GM21367 (cell line): Measurements from ENCODE around the gene MYH14.
"Not testable (repeated sequence)": the region's sequence is repeated elsewhere in the genome, so short reads cannot be mapped to it uniquely, and the experiment has no call there.

Experiments used
- ATAC-seq: cut with Tn5 transposase; IDR thresholded peaks from one replicate; pipeline ENCODE4 v1.9.1; 2021; ENCODE audit not compliant: unreplicated experiment

MYH14 gene

GRCh38 chr19:50330365-50331078 is 127.1 kb downstream of the MYH14 start:
- ATAC-seq: no peak

GRCh38 chr19:50331221-50331993 is 128.0 kb downstream of the MYH14 start:
- ATAC-seq: no peak

DNA sequence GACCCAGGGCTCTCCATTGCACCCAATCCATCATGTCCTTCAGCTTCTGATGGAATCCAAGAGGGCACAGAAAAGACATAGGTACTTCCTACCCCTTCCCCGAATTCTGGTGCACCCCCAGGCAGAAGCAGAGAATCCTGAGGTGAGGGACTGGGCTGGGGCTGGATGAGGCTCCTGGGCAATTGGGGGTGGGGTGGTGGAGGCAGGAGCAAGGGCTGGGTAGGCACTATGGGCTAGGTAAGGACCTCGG is 128.5 kb downstream of the MYH14 start:
- ATAC-seq: no peak

GRCh38 chr19:50332244-50333038 is 129.0 kb downstream of the MYH14 start:
- no peak for ATAC-seq

DNA sequence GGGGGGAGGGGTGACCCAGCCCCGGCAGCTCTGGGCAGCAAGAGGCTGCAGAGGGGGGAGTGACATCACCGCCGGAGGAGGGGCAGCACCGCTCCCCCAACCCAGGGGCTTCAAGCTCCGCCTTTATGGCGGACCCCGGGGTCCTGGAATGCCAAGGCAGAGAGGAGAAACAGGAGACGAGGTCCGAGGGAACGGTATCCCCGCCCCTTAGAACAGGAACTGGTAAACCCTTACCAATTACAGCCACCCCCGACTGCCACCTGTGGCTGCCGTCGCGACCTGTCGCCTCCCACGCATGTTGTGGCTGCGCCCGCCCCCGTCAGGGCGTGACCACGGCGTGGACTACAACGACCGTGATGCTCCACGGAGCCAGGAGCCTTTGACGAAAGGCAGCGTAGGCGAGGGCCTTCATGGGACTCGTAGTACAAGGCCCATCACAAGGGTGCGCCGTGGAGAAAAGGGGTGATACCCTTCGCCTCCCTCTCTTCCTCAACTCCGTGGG is 129.9 kb downstream of the MYH14 start:
- peak; percentile 33 for ATAC-seq

- peak; percentile 17 for ATAC-seq
These were observed 130.6 kb downstream of the MYH14 start for GRCh38 chr19:50333737-50334617.

GRCh38 chr19:50334741-50335421 is 131.5 kb downstream of the MYH14 start:
- no peak for ATAC-seq

DNA sequence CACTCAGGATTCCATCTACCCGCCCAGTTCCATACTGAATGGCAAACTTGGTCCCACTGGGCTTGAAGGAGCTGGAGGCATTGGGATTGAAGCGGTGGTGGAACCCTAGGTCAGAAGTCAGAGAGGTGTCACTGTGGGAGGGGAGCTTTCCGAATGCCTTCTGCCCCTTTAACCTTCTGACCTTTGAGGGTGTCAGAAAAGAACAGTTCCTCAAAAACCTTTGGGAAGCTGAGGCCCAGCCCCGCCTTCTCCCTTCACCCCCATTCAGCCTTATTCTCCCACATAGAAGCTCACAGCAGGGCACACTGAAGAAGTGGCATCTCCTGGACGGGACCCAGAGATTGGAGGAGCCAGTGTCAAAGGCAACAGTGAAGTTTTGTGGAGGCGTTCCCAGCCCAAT is 133.6 kb downstream of the MYH14 start:
- not testable (repeated sequence) for ATAC-seq

- no peak for ATAC-seq
These were observed 136.9 kb downstream of the MYH14 start for GRCh38 chr19:50340331-50340730.

DNA sequence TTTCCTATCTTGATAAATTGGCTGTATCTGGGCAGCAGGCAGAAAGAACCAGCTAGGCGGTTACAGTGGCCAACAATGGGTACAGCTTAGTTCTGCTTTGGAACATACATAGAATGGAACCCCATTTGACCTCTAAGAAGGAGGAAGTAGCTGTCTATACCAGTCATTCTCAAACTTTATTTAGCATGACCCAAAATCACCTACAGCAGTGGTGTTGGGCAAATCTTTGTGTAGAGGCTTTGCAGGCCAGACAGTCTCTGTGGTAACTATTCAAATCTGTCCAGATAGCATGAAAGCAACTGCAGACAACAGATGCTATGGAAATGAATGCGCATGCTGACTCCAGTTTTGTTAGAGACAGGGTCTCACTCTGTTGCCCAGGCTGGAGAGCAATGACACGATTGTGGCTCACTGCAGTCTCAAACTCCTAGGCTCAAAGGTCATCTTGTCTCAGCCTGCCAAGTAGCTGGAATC is 137.7 kb downstream of the MYH14 start:
- ATAC-seq: peak; percentile 42

DNA sequence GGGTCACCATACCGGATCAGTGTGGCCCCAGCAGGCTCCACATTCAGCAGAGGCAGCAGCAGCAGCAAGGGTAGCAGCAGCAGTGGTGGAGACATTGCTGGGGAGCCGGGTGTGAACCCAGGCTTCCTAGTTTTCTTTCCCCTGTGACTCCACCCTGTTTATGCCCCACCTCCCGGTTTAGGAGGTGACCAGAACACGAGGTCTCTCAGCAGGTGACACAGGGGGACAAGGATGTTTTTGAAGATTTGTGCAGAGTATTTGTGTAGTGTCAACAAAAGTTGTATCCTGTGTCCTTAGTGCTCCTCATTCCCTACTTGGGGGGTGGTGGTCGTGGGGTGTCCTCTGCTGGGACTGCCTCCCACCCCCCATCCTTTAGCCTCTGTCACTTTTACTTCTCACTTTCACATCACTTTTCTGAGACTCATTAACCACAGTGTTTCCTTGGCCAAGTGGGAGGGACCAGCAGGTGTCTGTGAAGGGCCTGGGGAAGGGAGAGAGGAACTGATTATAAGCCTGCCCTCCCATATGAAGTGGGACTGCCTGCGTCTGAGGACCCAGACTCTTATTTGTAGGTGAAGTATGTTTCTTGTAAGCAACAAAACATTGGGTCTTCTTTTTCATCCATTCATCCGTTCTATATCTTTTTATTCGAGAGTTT is 141.4 kb downstream of the MYH14 start:
- ATAC-seq: no peak

- ATAC-seq: not testable (repeated sequence)
These were observed 143.7 kb downstream of the MYH14 start for GRCh38 chr19:50347089-50347581.

GRCh38 chr19:50349277-50350057 is 146.0 kb downstream of the MYH14 start:
- ATAC-seq: no peak

GRCh38 chr19:50352242-50352641 is 148.8 kb downstream of the MYH14 start:
- ATAC-seq: no peak

- not testable (repeated sequence) for ATAC-seq
These were observed 150.1 kb downstream of the MYH14 start for GRCh38 chr19:50353487-50353880.

- no peak for ATAC-seq
These were observed 153.3 kb downstream of the MYH14 start for GRCh38 chr19:50356691-50357177.

GRCh38 chr19:50357178-50358100 is 154.0 kb downstream of the MYH14 start:
- no peak for ATAC-seq
